ENCODE data around the gene DTWD2. TPM values are rescaled to one million over a fixed set of nuclear protein-coding genes. Genes with fewer than 3 reads are reported as not detected.

Gene DTWD2
- total RNA-seq, 2 experiments from 2014 or later: 5.4 to 6.7 TPM

GRCh38 chr5:118902656-118903438 lies 85.5 kb downstream of the DTWD2 start:
- TF ChIP-seq, protein P1, sequence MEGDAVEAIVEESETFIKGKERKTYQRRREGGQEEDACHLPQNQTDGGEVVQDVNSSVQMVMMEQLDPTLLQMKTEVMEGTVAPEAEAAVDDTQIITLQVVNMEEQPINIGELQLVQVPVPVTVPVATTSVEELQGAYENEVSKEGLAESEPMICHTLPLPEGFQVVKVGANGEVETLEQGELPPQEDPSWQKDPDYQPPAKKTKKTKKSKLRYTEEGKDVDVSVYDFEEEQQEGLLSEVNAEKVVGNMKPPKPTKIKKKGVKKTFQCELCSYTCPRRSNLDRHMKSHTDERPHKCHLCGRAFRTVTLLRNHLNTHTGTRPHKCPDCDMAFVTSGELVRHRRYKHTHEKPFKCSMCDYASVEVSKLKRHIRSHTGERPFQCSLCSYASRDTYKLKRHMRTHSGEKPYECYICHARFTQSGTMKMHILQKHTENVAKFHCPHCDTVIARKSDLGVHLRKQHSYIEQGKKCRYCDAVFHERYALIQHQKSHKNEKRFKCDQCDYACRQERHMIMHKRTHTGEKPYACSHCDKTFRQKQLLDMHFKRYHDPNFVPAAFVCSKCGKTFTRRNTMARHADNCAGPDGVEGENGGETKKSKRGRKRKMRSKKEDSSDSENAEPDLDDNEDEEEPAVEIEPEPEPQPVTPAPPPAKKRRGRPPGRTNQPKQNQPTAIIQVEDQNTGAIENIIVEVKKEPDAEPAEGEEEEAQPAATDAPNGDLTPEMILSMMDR (IDR thresholded peaks at IDR 0.05): no peak
- Mint-ChIP-seq H3K27ac (no peak overlapping the region), H3K36me3 (ENCODE audit: low read depth) (no peaks in the 10 kb centered on the region), H3K4me3 (no peak overlapping the region), H3K4me1 (ENCODE audit: low read depth) (no peaks in the 10 kb centered on the region), H3K27me3 (no peaks in the 10 kb centered on the region), H3K9me3 (no peaks in the 10 kb centered on the region)
- DNase-seq (no peak), ATAC-seq (no peak)
- POLR2A ChIA-PET: no interaction called here
- intact Hi-C loops (cut with micrococcal nuclease): no loop called here
- CTCF ChIA-PET: no interaction called here

GRCh38 chr5:118894709-118895108 lies 93.6 kb downstream of the DTWD2 start:
- ChIA-PET POLR2A (no interaction called here), CTCF (no interaction called here)
- intact Hi-C loops (cut with micrococcal nuclease): no loop called here
- no peaks in the 10 kb centered on the region for H3K9me3 Mint-ChIP-seq
- H3K36me3 Mint-ChIP-seq (ENCODE audit: low read depth): no peaks in the 10 kb centered on the region
- H3K27ac Mint-ChIP-seq: no peak overlapping the region
- no peaks in the 10 kb centered on the region for H3K4me1 Mint-ChIP-seq (ENCODE audit: low read depth)
- DNase-seq (no peak), ATAC-seq (no peak)
- no peaks in the 10 kb centered on the region for H3K27me3 Mint-ChIP-seq
- H3K4me3 Mint-ChIP-seq: no peak overlapping the region
- TF ChIP-seq, protein P1 (IDR thresholded peaks at IDR 0.05): no peak

DNA sequence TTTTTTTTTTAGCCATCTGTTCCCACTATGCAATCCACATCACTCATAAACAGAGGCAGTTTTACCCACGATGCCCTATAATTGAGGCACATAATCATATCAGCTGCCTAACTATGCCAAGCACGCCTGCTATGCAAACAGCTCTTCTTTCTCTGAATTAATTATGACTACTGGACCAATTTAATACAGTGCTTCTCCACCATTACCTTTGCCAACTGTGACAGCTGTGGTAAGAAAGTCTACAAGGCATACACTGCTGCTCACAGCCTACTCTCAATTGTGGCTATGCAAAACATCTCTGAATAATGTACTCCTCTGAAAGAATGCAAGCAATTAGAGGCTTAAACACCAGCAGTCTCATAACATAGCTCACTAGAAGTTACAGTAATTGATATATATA lies 97.1 kb downstream of the DTWD2 start:
- Mint-ChIP-seq H3K27ac (no peak overlapping the region), H3K27me3 (no peaks in the 10 kb centered on the region), H3K9me3 (no peaks in the 10 kb centered on the region), H3K36me3 (ENCODE audit: low read depth) (no peaks in the 10 kb centered on the region), H3K4me3 (no peak overlapping the region), H3K4me1 (ENCODE audit: low read depth) (no peaks in the 10 kb centered on the region)
- ATAC-seq: no peak
- ChIA-PET CTCF (no interaction called here), POLR2A (no interaction called here)
- intact Hi-C loops (cut with micrococcal nuclease): no loop called here
- DNase-seq: no peak
- TF ChIP-seq, protein P1 (IDR thresholded peaks at IDR 0.05): no peak

DNA sequence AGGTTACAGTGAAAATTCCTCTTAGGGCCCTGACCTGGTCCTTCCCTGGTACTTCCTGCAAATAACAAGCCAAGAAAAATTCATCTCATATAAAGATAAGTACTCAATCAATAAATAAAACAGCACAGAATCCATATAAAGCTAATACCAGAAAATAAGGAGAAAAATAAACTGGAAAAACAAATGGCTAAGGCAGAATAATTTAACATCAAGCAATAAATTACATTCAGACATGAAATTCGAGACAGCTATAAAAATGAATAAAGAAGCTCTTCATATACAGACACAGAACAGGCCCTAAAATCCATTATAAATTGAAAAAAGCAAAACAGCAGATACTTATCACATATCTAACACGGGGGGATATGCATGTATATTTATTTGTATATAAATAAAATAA lies 99.2 kb downstream of the DTWD2 start:
- intact Hi-C loops (cut with micrococcal nuclease): no loop called here
- CTCF ChIA-PET: no interaction called here

GRCh38 chr5:118888556-118888955 lies 99.8 kb downstream of the DTWD2 start:
- TF ChIP-seq, protein P1 (IDR thresholded peaks at IDR 0.05): no peak
- H3K27me3 Mint-ChIP-seq: no peaks in the 10 kb centered on the region
- DNase-seq (no peak), ATAC-seq (no peak)
- H3K4me3 Mint-ChIP-seq: no peak overlapping the region
- H3K4me1 Mint-ChIP-seq (ENCODE audit: low read depth): no peaks in the 10 kb centered on the region
- no peaks in the 10 kb centered on the region for H3K36me3 Mint-ChIP-seq (ENCODE audit: low read depth)
- intact Hi-C loops (cut with micrococcal nuclease): no loop called here
- no peaks in the 10 kb centered on the region for H3K9me3 Mint-ChIP-seq
- CTCF ChIA-PET: no interaction called here
- no peak overlapping the region for H3K27ac Mint-ChIP-seq
- POLR2A ChIA-PET: no interaction called here

More for the DNA sequence above, 99.2 kb downstream of the DTWD2 start:
- no peak overlapping the region for H3K4me3 Mint-ChIP-seq
- TF ChIP-seq, protein P1 (IDR thresholded peaks at IDR 0.05): no peak
- no peaks in the 10 kb centered on the region for H3K9me3 Mint-ChIP-seq
- H3K27me3 Mint-ChIP-seq: no peaks in the 10 kb centered on the region
- ATAC-seq (no peak), DNase-seq (no peak)
- no peak overlapping the region for H3K27ac Mint-ChIP-seq
- H3K36me3 Mint-ChIP-seq (ENCODE audit: low read depth): no peaks in the 10 kb centered on the region
- POLR2A ChIA-PET: no interaction called here
- no peaks in the 10 kb centered on the region for H3K4me1 Mint-ChIP-seq (ENCODE audit: low read depth)
